GM10248 (cell line): ENCODE measurements around the gene ASGR1.
"Not testable (repeated sequence)": the region's sequence is repeated elsewhere in the genome, so short reads cannot be mapped to it uniquely, and the experiment has no call there.

Experiments
- CTCF ChIA-PET: fragments of 300-600 bp; sonication (Branson Sonifier 250); formaldehyde crosslinking; extraction: SDS; loops from one replicate; lab custom pipeline; 2021; ENCODE audit warnings: antibody characterized with exemption; lab: Yijun Ruan, JAX
- POLR2A ChIA-PET: fragments of 350-650 bp; sonication (Branson Sonifier 250); formaldehyde crosslinking; extraction: SDS; loops from one replicate; lab custom pipeline; 2020; ENCODE audit warnings: antibody characterized with exemption; lab: Yijun Ruan, JAX
- DNase-seq: peaks from one replicate; pipeline ENCODE4 v3.0.0; 2012; ENCODE audit errors: extremely low spot score
- TF ChIP-seq, protein P1 (sequence below): IDR thresholded peaks from 2 replicates; pipeline ENCODE4 v1.5.1; 2012; ENCODE audit warnings: mild to moderate bottlenecking, low read depth; ENCODE audit errors: extremely low read depth, missing control alignments, control extremely low read depth

ASGR1 gene

DNA sequence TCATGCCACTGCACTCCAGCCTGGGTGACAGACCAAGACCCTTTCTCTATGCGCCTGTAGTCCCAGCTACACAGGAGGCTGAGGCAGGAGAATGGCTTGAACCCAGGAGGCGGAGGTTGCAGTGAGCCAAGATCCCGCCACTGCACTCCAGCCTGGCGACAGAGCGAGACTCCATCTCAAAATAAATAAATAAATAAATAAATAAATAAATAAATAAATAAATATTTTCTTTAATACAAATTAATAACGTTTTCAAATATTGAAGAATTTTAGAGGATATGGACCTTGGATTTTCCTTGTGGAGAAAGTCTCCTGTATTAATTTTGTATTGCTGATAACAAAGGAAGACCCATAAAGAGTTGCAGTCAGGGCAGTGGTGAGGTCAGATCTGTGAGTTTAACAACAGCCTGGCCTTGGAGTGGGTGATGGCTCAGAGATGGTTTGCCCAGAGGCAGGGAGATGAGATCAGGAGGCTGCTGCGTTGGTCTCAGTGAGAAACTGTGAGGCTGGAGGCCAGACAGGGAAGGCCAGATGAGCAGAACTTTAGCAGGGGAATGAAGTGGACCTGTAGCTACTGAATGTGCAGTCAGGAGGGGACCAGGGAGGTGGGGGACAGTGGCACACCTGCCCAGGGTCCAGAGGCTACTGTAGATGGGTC is 4.4 kb upstream of the ASGR1 start:
- TF ChIP-seq, protein P1, sequence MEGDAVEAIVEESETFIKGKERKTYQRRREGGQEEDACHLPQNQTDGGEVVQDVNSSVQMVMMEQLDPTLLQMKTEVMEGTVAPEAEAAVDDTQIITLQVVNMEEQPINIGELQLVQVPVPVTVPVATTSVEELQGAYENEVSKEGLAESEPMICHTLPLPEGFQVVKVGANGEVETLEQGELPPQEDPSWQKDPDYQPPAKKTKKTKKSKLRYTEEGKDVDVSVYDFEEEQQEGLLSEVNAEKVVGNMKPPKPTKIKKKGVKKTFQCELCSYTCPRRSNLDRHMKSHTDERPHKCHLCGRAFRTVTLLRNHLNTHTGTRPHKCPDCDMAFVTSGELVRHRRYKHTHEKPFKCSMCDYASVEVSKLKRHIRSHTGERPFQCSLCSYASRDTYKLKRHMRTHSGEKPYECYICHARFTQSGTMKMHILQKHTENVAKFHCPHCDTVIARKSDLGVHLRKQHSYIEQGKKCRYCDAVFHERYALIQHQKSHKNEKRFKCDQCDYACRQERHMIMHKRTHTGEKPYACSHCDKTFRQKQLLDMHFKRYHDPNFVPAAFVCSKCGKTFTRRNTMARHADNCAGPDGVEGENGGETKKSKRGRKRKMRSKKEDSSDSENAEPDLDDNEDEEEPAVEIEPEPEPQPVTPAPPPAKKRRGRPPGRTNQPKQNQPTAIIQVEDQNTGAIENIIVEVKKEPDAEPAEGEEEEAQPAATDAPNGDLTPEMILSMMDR: no peak
- POLR2A ChIA-PET: no interaction called here
- CTCF ChIA-PET: interaction anchor here (1.0 to 2.0 kb wide), 2 partner anchors 12 to 47 kb away, joined by 3 to 4 read pairs; no protein-coding TSS in a partner anchor
- DNase-seq: no peak

DNA sequence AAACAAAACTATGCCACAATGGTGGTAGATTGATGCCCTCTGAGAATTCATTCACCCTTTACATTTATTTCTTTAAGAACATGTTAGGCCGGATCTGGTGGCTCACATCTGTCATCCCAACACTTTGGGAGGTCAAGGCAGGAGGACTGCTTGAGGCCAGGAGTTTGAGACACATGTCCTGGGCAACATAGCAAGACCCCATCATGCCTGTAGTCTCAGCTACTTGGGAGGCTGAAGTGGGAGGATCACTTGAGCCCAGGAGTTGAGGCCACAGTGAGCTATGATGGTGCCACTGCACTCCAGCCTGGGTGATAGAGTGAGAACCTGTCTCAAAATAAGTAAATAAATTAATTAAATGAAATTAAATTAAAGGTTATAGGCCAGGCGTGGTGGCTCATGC is 2.9 kb upstream of the ASGR1 start:
- DNase-seq, POLR2A ChIA-PET: not testable (repeated sequence)
- CTCF ChIA-PET: interaction anchor here (1.5 kb wide), 1 partner anchor 136 kb away, joined by 5 read pairs; no protein-coding TSS in a partner anchor

GRCh38 chr17:7178973-7179316 is 225 bp downstream of the ASGR1 start:
- POLR2A ChIA-PET: no interaction called here
- CTCF ChIA-PET: interaction anchor here (1.2 to 3.7 kb wide), 6 partner anchors 10 to 132 kb away, joined by 3 to 38 read pairs (median 18); no protein-coding TSS in a partner anchor
- TF ChIP-seq, protein P1: no peak
- DNase-seq: no peak

GRCh38 chr17:7177954-7178477 is 1.2 kb downstream of the ASGR1 start:
- TF ChIP-seq, protein P1: no peak
- POLR2A ChIA-PET: no interaction called here
- CTCF ChIA-PET: interaction anchor here (0.8 to 3.7 kb wide), 26 partner anchors 8 to 705 kb away, joined by 3 to 38 read pairs (median 6); partner anchors contain the start of genes ASGR2 and SLC16A13
- no peak for DNase-seq

GRCh38 chr17:7177191-7177953 is 1.8 kb downstream of the ASGR1 start:
- ChIA-PET POLR2A (no interaction called here), CTCF (interaction anchor here (0.7 to 3.7 kb wide), 33 partner anchors 8 to 705 kb away, joined by 3 to 38 read pairs (median 5); partner anchors contain the start of genes ASGR2 and SLC16A13)
- peak; percentile 87 for DNase-seq
- TF ChIP-seq, protein P1: peak; percentile 90

GRCh38 chr17:7176841-7177190 is 2.4 kb downstream of the ASGR1 start:
- TF ChIP-seq, protein P1: no peak
- ChIA-PET CTCF (interaction anchor here (0.7 to 3.7 kb wide), 31 partner anchors 9 to 704 kb away, joined by 3 to 38 read pairs (median 5); partner anchors contain the start of gene ASGR2), POLR2A (no interaction called here)
- DNase-seq: peak; percentile 22
